LNCAP (cell line): ENCODE data around the gene UBXN1.

Experiments
- CTCF ChIP-seq: fragments of 450-650 bp; IDR thresholded peaks from 2 replicates; pipeline ENCODE4 v1.5.1; 2017; ENCODE audit warnings: mild to moderate bottlenecking

Gene UBXN1

DNA sequence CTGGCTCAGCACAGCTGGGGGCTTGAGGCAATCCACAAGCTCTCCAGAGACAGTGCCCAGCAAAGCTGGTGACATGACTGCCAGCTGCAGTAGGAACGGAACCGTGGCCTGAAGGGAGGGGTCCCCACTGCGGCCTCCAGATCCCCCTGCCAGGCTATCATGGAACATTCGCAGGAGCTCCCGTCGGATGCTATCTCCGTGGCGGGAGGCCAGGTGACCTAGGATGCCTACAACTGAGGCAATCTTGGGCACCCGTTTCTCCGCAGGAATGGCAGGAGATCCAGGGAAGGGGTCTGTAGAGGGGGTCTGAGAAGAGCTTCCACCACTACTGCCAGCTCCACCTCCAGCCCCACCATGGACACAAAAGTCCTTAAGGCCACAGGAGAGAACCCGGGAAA is 29.9 kb downstream of the UBXN1 start:
- no peak for TF ChIP-seq CTCF

DNA sequence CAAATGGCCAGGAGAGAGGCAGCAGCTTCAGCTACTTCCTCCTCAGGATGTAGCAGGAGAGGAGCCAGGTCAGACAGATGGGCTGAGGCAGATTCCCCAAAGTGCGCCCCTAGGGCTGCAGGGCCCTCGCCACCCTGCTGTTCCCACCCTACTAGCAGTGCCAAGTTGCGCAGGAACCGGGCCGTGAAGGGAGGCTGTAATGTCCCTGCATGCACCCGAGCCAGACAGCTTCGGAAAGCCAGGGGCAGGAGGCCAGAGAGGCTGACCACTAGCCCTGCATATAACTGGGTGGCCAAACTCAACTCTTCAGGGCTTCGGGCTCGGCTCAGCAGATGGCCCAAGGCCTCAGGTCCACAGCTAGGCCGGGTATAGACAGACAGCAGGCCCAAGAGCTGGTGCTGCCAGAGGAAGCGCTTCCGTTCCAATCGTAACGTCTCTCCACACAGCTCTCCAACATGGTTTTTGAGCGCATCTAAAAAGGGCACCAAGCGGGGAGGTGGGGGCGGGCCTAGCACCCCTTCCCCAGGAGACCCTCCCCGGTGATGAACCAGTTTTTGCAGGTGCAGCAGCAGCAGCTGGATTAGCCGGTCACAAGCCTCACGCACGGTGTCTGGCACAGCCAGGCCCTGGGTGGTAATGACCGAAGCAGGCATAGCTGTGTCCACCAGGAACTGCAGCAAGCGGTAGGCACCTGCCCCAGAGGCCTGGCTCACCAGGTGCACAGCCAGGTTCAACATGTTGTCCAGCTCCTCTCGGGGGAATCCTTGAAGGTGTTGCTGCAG is 30.5 kb downstream of the UBXN1 start:
- no peak for TF ChIP-seq CTCF

GRCh38 chr11:62647609-62648005 is 31.3 kb downstream of the UBXN1 start:
- TF ChIP-seq CTCF: no peak

- TF ChIP-seq CTCF: no peak
Observed at GRCh38 chr11:62646825-62647608, 31.9 kb downstream of the UBXN1 start.

- TF ChIP-seq CTCF: no peak
Observed at GRCh38 chr11:62645946-62646824, 32.7 kb downstream of the UBXN1 start, which contains the start of gene GANAB. Gene GANAB (minus strand): TSS chr11:62646613. CDS start chr11:62646599, 14 bp downstream.

DNA sequence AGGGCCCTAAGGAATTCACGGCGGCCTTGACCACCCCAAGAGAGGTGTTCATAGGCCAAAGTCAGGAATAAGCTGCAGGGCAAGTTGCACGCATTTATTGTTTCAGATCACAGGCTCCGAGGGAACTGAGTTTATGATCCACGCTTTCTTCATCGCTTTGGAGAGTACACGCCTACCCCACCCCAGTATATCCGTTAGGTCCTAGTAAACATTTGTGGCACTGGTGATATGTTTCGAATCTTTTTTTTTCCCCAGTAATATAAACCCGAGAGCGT is 33.3 kb downstream of the UBXN1 start:
- TF ChIP-seq CTCF: no peak

GRCh38 chr11:62644220-62644619 is 34.7 kb downstream of the UBXN1 start:
- TF ChIP-seq CTCF: no peak
